ENCODE data around the gene PPEF1.

DNA sequence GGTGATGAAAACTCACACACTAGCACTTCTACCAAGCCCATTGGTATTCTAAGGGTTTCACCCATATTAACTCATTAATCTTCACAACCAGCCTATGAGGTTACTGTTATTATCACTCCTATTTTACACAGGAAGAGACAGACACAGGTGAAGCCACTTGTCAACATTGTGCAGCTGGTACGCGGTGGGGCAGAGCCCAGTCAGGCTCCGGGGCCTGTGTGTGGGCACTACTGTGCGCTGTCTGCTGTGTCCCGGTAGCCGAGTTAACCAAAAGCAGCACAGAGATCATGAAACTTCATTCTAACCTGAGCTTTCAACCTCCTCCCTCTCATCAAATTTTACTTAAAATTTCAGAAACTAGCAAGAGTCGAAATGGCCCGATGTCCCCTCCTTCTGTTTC lies 165.2 kb downstream of the PPEF1 start:
- TF ChIP-seq, protein P1, sequence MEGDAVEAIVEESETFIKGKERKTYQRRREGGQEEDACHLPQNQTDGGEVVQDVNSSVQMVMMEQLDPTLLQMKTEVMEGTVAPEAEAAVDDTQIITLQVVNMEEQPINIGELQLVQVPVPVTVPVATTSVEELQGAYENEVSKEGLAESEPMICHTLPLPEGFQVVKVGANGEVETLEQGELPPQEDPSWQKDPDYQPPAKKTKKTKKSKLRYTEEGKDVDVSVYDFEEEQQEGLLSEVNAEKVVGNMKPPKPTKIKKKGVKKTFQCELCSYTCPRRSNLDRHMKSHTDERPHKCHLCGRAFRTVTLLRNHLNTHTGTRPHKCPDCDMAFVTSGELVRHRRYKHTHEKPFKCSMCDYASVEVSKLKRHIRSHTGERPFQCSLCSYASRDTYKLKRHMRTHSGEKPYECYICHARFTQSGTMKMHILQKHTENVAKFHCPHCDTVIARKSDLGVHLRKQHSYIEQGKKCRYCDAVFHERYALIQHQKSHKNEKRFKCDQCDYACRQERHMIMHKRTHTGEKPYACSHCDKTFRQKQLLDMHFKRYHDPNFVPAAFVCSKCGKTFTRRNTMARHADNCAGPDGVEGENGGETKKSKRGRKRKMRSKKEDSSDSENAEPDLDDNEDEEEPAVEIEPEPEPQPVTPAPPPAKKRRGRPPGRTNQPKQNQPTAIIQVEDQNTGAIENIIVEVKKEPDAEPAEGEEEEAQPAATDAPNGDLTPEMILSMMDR (IDR thresholded peaks at IDR 0.05; ENCODE audit: low read depth, low read length, poor library complexity, severe bottlenecking), result no peak
- TF ChIP-seq EZH2phosphoT487 (IDR thresholded peaks at IDR 0.05; ENCODE audit: borderline replicate concordance, low read length), result no peak

All from DOHH2 (cell line).